ENCODE results near the gene GRID2.

GRID2 gene

GRCh38 chr4:92988301-92988700 is 684.5 kb downstream of the GRID2 start:
- no peak for DNase-seq

GRCh38 chr4:92992758-92993157 is 689.0 kb downstream of the GRID2 start:
- no peak for DNase-seq

GRCh38 chr4:92994727-92995126 is 691.0 kb downstream of the GRID2 start:
- DNase-seq: no peak

GRCh38 chr4:92996533-92996932 is 692.8 kb downstream of the GRID2 start:
- no peak for DNase-seq

DNA sequence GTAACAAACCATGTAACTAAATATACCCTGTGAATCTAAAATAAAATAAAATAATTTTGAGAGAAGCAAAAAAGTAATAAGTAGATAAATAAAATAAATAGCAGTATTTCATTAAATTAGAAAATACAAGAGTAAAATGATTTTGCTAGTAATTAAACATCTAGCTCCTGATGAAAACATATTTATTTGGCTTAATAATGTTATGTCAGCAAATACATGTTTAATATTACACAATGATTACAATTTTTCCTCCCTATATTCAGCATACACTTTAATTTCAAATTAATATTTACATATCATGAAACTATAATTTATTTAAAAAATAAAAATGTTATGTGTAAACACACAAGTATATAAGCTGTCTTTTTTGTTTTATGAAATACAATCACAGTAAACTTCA is 697.1 kb downstream of the GRID2 start:
- DNase-seq: no peak

DNA sequence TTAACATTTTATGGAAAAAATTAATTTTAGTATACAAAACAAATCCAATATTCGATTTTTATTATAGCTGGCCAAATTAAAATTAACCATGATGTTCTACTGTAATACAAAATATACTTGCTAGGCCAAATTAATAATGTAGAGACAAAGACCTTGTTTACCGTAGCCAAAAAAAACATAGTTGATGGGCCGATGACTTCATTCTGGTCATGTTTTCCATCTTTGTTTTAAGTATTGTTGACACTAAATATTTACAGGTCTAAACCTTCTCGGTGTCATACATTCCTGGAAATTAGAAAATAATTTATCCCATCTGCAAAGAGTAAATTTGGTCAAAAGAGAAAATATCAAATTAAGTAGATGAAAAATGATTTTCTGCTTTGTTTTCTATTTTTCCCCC is 698.5 kb downstream of the GRID2 start:
- no peak for DNase-seq

GRCh38 chr4:93016350-93016749 is 712.6 kb downstream of the GRID2 start:
- no peak for DNase-seq

GRCh38 chr4:93018243-93018642 is 714.5 kb downstream of the GRID2 start:
- DNase-seq: no peak

DNA sequence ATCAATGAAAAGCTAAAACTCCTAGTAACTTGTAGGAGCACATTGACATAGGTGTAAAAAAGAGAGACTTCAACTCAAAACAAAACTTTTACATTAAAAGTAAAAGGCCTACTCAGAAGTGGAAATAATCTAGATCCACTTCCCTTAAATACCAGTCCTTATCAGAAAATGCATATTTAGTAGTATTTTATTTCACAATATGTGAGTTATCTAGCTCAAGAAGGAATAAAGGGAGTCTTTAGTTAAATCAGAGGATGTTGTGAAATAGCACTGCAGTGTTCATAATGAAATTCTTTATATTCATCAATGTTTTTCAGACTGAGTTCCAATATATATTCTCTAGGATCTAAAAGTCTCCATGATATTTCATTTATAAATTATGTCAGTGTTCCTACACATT is 715.0 kb downstream of the GRID2 start:
- DNase-seq: no peak

DNA sequence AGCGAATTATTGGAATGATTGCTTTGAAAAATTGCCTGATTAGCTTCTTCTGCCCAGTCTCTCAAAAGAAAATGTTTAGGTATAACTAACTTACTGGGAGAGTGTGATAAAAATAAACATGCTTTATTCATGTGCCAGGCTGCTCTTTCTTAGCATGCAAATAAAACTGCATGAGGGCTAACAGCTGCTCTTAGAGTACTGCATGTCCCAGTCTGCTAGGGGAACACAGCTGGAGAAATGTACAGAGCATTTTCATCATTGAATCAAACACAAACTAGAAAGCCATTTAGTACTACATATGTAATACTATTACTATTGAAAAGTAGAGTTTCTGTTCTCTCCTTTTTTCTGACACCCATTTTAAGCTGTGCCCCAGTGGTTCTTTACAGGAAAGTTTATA is 726.0 kb downstream of the GRID2 start:
- peak; percentile 44 to 67 for DNase-seq

DNA sequence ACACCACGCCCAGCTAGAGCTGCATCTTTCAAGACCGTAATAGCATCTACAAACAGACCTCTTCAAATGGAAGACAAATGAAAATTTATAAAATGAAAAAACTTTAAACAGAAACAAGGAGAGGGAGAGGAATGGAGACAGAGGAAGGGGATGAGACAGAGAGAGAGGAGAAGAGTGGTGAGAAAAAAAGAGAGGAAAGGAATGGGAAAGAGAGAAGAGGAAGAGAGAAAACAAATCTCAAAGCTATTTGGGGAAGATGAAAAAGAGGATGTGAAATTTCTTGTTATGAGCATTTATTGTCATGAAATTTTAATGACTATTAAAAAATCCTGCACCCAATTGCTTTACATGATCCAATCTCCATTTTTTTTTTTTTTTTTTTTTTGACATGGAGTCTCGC is 726.9 kb downstream of the GRID2 start:
- DNase-seq: no peak

DNA sequence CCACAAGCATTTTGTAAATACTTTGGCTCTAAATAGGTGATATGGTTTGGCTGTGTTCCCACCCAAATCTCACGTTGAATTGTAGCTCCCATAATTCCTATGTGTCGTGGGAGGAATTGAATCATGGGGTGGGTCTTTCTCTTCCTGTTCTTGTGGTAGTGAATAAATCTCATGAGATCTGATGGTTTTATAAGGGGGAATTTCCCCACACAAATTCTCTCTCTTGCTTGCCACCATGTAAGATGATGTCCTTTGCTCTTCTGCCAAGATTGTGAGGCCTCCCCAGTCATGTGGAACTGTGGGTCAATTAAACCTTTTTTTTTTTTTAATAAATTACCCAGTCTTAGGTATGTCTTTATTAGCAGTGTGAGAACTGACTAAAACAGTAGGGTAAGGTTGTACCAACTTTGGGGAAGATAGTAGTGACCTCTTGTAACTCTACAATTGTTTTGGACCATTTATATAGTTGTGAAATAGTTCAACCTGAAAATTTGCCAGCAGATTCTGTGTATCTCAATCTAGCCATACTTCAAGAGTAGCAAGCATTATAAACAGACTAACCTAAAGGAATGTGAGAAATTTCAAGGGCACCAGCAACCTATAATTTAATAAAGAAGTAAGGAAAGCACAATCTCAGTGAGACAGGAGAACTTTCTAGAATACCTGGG is 727.8 kb downstream of the GRID2 start:
- DNase-seq: no peak

DNA sequence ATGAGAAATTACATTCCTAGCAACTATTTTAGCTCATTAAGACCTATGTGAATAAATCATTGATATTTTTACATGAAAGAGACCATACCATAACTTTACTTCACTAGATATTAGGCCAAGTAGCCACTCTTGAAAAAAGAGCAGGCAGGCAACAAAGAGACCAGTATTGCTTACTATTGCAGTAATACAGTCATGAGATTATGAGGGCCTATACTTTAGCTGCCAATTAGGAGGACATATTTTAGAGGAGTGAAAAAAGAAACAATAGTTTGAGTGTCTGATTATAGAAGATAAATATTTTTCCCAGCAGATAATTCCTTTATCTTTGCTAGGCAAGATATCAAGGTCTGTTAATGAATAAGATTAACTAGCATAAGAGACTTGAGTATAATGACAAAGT is 739.0 kb downstream of the GRID2 start:
- no peak for DNase-seq

- DNase-seq: no peak
Measured at GRCh38 chr4:93053140-93053539, 749.4 kb downstream of the GRID2 start.

- peak in 1 of 2 experiments; percentile 5 for DNase-seq
Measured at GRCh38 chr4:93061826-93062225, 758.1 kb downstream of the GRID2 start.

DNA sequence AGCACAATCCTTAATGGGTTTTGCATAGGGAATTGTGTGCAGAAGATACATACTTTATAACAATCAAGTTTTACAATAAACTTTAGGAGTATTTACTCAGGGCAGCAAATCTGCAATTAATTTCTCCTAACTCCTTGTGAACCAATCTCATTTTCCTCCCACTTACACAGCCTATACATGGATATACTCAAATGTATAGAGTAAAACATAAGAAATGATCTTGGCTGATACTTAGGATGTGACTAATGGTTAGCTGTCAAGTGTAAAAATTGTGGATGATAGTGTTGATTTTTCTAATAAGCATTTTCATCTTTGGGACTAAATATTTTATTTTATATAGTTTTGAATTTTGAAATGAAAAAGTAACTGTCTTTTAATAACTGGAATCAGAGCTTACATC is 759.6 kb downstream of the GRID2 start:
- no peak for DNase-seq

DNA sequence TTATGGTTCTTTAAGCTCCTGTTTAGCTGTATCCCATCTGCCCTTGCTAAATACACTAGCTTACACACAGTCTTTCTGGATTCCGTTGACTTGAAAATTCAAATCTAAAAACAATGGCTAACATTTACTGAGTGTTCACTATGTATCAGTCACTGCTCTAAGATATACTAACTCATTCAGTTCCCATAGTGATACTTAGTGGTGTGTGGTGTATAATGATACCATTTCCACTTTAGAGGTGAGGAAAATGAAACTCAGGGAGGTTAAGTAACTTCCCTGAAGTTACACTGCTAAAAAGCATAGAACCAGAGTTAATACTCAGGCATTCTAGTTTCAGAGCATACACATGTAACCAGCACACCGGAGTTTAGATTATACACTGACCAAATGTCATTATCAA is 762.0 kb downstream of the GRID2 start:
- no peak for DNase-seq

DNA sequence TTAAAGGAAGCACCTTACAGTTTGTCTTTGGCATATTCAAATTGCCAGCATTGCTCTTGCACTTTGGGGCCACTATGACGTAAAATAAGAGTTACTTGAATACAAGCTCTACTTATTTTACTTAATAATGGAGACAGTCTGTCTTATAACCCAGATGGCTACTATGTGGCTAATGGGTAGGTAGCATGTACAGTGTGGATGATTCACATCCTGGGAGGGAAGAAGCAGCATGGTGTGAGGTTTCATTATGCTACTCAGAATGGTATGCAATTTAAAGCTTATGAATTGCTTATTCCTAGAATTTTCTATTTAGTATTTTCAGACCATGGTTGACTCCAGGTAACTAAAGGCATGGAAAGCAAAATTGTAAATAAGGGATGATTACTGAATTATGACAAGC is 763.0 kb downstream of the GRID2 start:
- DNase-seq: no peak

DNA sequence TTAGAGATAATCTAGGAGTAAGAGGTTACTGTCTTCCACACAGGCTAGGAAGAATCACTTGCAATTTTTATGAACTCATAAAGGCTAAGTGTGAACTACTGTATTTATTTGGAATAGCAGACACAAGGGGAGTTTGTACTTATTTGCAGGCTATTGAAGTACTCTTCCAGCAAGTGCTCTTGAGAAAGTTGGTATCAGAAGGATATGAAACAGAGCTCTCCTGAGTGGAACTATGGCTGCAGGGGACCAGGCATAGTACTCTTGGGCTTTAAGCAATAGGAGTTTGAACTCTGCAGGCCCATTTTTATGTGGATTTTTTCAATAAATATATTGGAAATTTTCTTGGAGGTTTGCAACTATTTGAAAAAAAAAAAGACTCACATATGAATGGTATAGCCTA is 768.5 kb downstream of the GRID2 start:
- no peak for DNase-seq

GRCh38 chr4:93080316-93080715 is 776.5 kb downstream of the GRID2 start:
- no peak for DNase-seq

GRCh38 chr4:93084599-93085305 is 781.0 kb downstream of the GRID2 start:
- no peak for DNase-seq

DNA sequence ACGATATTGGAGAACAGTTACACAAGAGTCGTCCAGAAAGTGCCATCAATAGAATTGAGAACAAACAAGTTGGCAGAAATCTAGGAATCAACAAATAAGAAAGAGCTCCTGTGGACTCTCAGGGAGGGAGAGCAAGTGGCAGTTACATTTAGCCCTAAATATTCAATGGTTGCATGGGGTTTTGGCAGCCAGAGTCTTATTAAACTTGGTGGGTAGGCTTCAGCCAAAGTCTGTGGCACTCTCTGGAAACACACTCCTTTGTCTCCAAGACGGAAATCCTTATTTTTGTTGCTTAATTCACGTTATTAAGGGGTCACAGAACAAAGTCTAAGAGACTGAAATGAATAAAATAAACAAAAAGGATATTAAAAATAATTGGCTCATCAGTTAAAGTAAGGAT is 782.6 kb downstream of the GRID2 start:
- no peak for DNase-seq

GRCh38 chr4:93092765-93093164 is 789.0 kb downstream of the GRID2 start:
- no peak for DNase-seq

- no peak for DNase-seq
Measured at GRCh38 chr4:93103042-93103441, 799.3 kb downstream of the GRID2 start.

- no peak for DNase-seq
Measured at GRCh38 chr4:93116624-93117023, 812.9 kb downstream of the GRID2 start.

Measured in NCI-H526 (cell line).